Astrocyte (in vitro differentiated cells and primary cell): ENCODE measurements around the gene TRERF1. TPM values are rescaled to one million over a fixed set of nuclear protein-coding genes. Genes with fewer than 3 reads are reported as not detected.

ENCODE experiments used
- DNase-seq: peaks from one replicate; pipeline ENCODE4 v3.0.0-alpha.2; 2010; ENCODE audit warnings: low read depth
- FAIRE-seq: peaks from 2 replicates; lab custom pipeline; 2011; peaks lifted over from hg19 to GRCh38; lab: Jason Lieb, UNC
- H2AFZ ChIP-seq: 2 replicates; pipeline ENCODE4 v1.6.0; 2012; ENCODE audit warnings: low read depth, low read length, inconsistent platforms
- H3K27ac ChIP-seq: 2 replicates; pipeline ENCODE4 v1.5.1; 2011; ENCODE audit warnings: low read depth, low read length, inconsistent platforms
- H3K27me3 ChIP-seq: 2 replicates; pipeline ENCODE4 v1.6.0; 2011; ENCODE audit warnings: low read length, inconsistent platforms; ENCODE audit not compliant: insufficient read depth
- H3K36me3 ChIP-seq: 2 replicates; pipeline ENCODE4 v1.5.1; 2011; ENCODE audit warnings: low read length, inconsistent platforms; ENCODE audit not compliant: insufficient read depth
- H3K4me1 ChIP-seq: 2 replicates; pipeline ENCODE4 v1.5.1; 2011; ENCODE audit warnings: low read length, inconsistent platforms; ENCODE audit not compliant: insufficient read depth
- H3K4me2 ChIP-seq: 2 replicates; pipeline ENCODE4 v1.6.0; 2012; ENCODE audit warnings: low read length, inconsistent platforms
- H3K4me3 ChIP-seq: 2 replicates; pipeline ENCODE4 v1.5.1; 2011; ENCODE audit warnings: low read depth, mild to moderate bottlenecking, low read length, inconsistent platforms; ENCODE audit not compliant: insufficient read depth
- H3K79me2 ChIP-seq: 2 replicates; pipeline ENCODE4 v1.6.0; 2012; ENCODE audit warnings: mild to moderate bottlenecking, low read length, inconsistent platforms; ENCODE audit not compliant: insufficient read depth
- H3K9ac ChIP-seq: 2 replicates; pipeline ENCODE4 v1.6.0; 2012; ENCODE audit warnings: mild to moderate bottlenecking, low read length, inconsistent platforms
- H3K9me3 ChIP-seq: 2 replicates; pipeline ENCODE4 v1.5.1; 2012; ENCODE audit warnings: low read depth, mild to moderate bottlenecking, low read length, inconsistent platforms; ENCODE audit not compliant: insufficient read depth
- H4K20me1 ChIP-seq: 2 replicates; pipeline ENCODE4 v1.6.0; 2012; ENCODE audit warnings: low read length, inconsistent platforms; ENCODE audit not compliant: insufficient read depth
- H3K27ac Mint-ChIP-seq: one replicate; pipeline ENCODE4 v1.8.0; 2021; ENCODE audit warnings: mild to moderate bottlenecking, mixed read lengths; ENCODE audit not compliant: unreplicated experiment
- H3K27me3 Mint-ChIP-seq: one replicate; pipeline ENCODE4 v1.8.0; 2021; ENCODE audit warnings: low read depth, mixed read lengths; ENCODE audit not compliant: unreplicated experiment
- H3K36me3 Mint-ChIP-seq: one replicate; pipeline ENCODE4 v1.8.0; 2021; ENCODE audit warnings: low read depth, mixed read lengths; ENCODE audit not compliant: unreplicated experiment
- H3K4me1 Mint-ChIP-seq: one replicate; pipeline ENCODE4 v1.8.0; 2021; ENCODE audit warnings: low read depth, mixed read lengths; ENCODE audit not compliant: unreplicated experiment
- H3K4me3 Mint-ChIP-seq: one replicate; pipeline ENCODE4 v1.8.0; 2021; ENCODE audit warnings: mild to moderate bottlenecking, moderate library complexity, mixed read lengths; ENCODE audit not compliant: unreplicated experiment
- H3K9me3 Mint-ChIP-seq: one replicate; pipeline ENCODE4 v1.8.0; 2021; ENCODE audit warnings: mild to moderate bottlenecking, mixed read lengths; ENCODE audit not compliant: unreplicated experiment
- EZH2 ChIP-seq: IDR thresholded peaks from 2 replicates; pipeline ENCODE4 v1.6.1; 2012; ENCODE audit warnings: mild to moderate bottlenecking, low read length, inconsistent platforms; ENCODE audit not compliant: insufficient read depth
- total RNA-seq: library from RNA; stranded (reverse); gene quantifications from 2 replicates; pipeline ENCODE4 v1.2.1, GENCODE V29; 2021
- TF ChIP-seq, protein P1 (sequence below): IDR thresholded peaks from 2 replicates; pipeline ENCODE4 v1.5.1; 2011; ENCODE audit warnings: low read depth, mild to moderate bottlenecking, inconsistent platforms, low read length, moderate library complexity; ENCODE audit not compliant: insufficient read depth

TRERF1 gene
- total RNA-seq, 1 donor from 2014 or later = 8.6 TPM

DNA sequence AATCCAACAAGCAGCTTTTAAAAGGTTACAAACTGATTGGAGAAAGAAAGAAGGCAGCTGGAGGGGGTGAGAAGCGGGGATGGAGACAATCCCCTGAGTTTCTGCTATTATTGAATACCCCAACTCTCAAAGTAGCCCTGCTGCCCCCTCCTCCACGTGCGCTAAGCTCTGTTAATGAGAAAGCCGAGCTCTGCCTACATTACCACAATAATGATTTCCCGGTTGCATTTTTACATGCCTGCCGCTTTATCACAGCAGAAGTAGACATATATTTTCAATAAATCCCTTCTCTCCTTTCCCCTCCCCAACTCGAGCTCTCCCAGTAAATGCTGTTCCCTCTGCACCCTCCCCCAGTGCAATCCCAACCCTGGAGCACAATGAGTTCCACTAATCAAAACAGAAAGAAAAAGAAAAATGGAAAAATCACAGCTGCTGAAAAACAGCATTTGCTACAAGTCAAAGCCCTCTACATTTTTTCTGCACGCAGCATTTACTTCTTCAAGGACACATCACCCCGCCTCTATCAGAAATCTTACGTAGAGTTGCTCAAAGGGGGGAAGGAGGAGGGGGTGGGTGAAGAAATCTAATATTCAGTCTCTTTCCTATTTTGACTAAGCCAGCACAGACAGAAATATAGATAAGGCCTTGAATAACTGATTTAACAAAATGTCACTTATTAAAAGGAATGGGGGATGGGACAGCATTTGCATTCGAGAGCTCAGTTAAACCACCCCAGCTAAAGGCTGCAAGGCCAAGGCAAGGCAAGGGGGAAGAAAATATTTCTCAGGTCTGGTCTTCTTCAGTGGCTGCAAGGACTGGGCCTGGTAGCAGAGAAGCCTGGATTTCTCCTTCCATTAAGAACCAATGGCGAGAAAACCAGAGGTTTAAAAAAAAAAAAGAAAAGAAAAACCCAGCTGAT is 10.7 kb downstream of the TRERF1 start:
- H3K36me3 Mint-ChIP-seq = peaks cover 5% of the 10 kb centered on the region
- Histone ChIP-seq H4K20me1 (peaks cover 35% of the 10 kb centered on the region), H3K27ac (no peak overlapping the region), H3K9me3 (no peaks in the 10 kb centered on the region), H3K79me2 (peaks cover 62% of the 10 kb centered on the region), H3K27me3 (no peaks in the 10 kb centered on the region), H3K4me3 (no peak overlapping the region), H3K4me1 (peaks cover 17% of the 10 kb centered on the region), H3K4me2 (peak overlapping the region; percentile 73), H3K9ac (peak overlapping the region; percentile 41), H2AFZ (no peak overlapping the region), H3K36me3 (no peaks in the 10 kb centered on the region)
- peak overlapping the region; percentile 68 for H3K4me3 Mint-ChIP-seq
- FAIRE-seq (no peak), DNase-seq (peak; percentile 34)
- peaks cover 3% of the 10 kb centered on the region for H3K9me3 Mint-ChIP-seq
- peak overlapping the region; percentile 82 for H3K27ac Mint-ChIP-seq
- no peak for TF ChIP-seq EZH2
- TF ChIP-seq, protein P1, sequence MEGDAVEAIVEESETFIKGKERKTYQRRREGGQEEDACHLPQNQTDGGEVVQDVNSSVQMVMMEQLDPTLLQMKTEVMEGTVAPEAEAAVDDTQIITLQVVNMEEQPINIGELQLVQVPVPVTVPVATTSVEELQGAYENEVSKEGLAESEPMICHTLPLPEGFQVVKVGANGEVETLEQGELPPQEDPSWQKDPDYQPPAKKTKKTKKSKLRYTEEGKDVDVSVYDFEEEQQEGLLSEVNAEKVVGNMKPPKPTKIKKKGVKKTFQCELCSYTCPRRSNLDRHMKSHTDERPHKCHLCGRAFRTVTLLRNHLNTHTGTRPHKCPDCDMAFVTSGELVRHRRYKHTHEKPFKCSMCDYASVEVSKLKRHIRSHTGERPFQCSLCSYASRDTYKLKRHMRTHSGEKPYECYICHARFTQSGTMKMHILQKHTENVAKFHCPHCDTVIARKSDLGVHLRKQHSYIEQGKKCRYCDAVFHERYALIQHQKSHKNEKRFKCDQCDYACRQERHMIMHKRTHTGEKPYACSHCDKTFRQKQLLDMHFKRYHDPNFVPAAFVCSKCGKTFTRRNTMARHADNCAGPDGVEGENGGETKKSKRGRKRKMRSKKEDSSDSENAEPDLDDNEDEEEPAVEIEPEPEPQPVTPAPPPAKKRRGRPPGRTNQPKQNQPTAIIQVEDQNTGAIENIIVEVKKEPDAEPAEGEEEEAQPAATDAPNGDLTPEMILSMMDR = no peak
- H3K27me3 Mint-ChIP-seq = no peaks in the 10 kb centered on the region
- peaks cover 45% of the 10 kb centered on the region for H3K4me1 Mint-ChIP-seq

DNA sequence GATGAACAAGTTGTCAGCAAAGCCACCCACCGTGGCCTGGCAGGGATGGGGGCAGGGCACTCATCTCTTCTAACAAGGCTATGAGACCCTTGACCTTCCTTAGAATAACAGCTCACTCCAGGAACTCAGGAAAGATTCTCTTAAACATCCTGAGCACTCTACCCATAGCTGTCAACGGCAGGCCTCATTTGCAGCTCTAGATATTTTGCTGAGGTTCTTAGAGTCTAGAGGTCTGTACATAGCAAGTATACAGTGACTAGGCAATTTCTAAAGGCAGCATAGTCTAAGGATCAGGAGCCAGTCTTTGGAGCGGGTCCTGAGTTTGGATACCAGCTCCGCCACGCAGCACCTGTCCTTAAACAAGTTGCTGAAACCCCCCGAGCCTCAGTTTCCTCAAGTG is 11.7 kb downstream of the TRERF1 start:
- H2AFZ ChIP-seq = no peak overlapping the region
- Mint-ChIP-seq H3K9me3 (peaks cover 3% of the 10 kb centered on the region), H3K4me3 (no peak overlapping the region), H3K27me3 (no peaks in the 10 kb centered on the region), H3K27ac (peak overlapping the region; percentile 82), H3K36me3 (peaks cover under 1% of the 10 kb centered on the region), H3K4me1 (peaks cover 45% of the 10 kb centered on the region)
- no peaks in the 10 kb centered on the region for H3K9me3 ChIP-seq
- H4K20me1 ChIP-seq = peaks cover 27% of the 10 kb centered on the region
- no peak overlapping the region for H3K27ac ChIP-seq
- no peak for DNase-seq
- H3K36me3 ChIP-seq = no peaks in the 10 kb centered on the region
- no peaks in the 10 kb centered on the region for H3K27me3 ChIP-seq
- peaks cover 55% of the 10 kb centered on the region for H3K79me2 ChIP-seq
- H3K4me3 ChIP-seq = no peak overlapping the region
- H3K9ac ChIP-seq = no peak overlapping the region
- TF ChIP-seq, protein P1 = no peak
- peaks cover 17% of the 10 kb centered on the region for H3K4me1 ChIP-seq
- no peak for FAIRE-seq
- H3K4me2 ChIP-seq = no peak overlapping the region

- TF ChIP-seq, protein P1 = no peak
- TF ChIP-seq EZH2 = no peak
- peaks cover 52% of the 10 kb centered on the region for H3K79me2 ChIP-seq
These were observed 14.9 kb downstream of the TRERF1 start for GRCh38 chr6:42436825-42437224.

More at GRCh38 chr6:42436825-42437224, 14.9 kb downstream of the TRERF1 start:
- no peak overlapping the region for H3K4me3 Mint-ChIP-seq
- no peak for FAIRE-seq
- no peak overlapping the region for H2AFZ ChIP-seq
- peaks cover 19% of the 10 kb centered on the region for H4K20me1 ChIP-seq
- H3K36me3 Mint-ChIP-seq = peaks cover 13% of the 10 kb centered on the region
- H3K9ac ChIP-seq = no peak overlapping the region
- no peaks in the 10 kb centered on the region for H3K27me3 ChIP-seq
- peaks cover 9% of the 10 kb centered on the region for H3K9me3 Mint-ChIP-seq
- no peak overlapping the region for H3K4me2 ChIP-seq
- no peak overlapping the region for H3K27ac Mint-ChIP-seq
- no peak overlapping the region for H3K4me3 ChIP-seq
- H3K36me3 ChIP-seq = no peaks in the 10 kb centered on the region
- H3K9me3 ChIP-seq = peaks cover 7% of the 10 kb centered on the region
- H3K27me3 Mint-ChIP-seq = no peaks in the 10 kb centered on the region
- peaks cover 16% of the 10 kb centered on the region for H3K4me1 ChIP-seq
- peak; percentile 31 for DNase-seq
- no peak overlapping the region for H3K27ac ChIP-seq
- peaks cover 31% of the 10 kb centered on the region for H3K4me1 Mint-ChIP-seq
